Hepatocyte (in vitro differentiated cells): ENCODE data around the gene KCNN3.

Experiments used
- CTCF ChIP-seq: fragments of 200-600 bp; sonication (generic); IDR thresholded peaks from 2 replicates; pipeline ENCODE4 v1.5.1; 2016; ENCODE audit warnings: antibody characterized with exemption, mild to moderate bottlenecking; ENCODE audit not compliant: poor library complexity
- EZH2 ChIP-seq: fragments of 200-600 bp; sonication (generic); IDR thresholded peaks from 2 replicates; pipeline ENCODE4 v1.6.1; 2016; ENCODE audit warnings: antibody characterized with exemption, mild to moderate bottlenecking, borderline replicate concordance

DNA sequence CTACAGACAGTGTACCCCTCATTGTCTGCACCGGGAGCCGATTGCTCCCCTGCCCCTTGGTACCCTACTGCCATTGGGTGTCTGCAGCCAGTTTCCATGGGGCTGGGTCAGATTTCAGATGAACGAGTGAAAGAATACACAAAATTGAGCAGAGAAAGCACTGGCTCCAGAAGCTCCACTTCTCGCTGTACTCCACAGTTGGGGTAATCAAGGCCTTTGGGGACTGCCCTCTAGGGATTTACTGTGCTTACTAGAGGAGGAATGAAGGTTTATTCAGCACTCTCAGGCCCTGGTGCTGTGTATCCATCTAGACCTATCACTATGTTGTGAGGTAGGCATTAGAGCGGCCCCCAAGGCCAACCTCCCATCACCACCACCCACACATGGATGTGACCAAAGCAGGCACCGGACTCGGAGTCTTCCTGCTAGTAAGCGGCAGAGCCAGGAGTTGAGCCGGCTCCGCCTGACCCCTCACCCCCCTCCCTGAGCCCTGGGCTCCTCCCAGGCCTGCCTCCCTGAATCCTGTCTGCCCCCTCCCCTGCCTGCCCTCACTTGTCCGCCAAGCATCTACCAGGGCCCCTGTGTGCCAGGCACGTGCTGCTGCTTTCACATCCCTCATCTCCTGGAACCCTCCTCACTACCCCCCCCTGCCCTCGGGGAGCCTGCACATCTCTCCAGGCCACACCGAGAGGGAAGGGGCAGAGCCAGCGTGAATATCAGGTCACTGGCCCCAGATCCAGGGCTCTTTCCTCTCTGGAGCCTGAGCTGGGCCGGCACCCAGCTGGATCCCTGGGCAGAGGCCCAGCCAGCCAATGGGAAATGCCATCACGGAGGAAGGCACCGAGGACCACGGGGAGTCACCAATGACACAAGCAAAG is 23.3 kb downstream of the KCNN3 start:
- TF ChIP-seq CTCF (no peak), EZH2 (no peak)
